Esophagus squamous epithelium (tissue), 5 donors: ENCODE results near the gene ASXL2. TPM values are rescaled to one million over a fixed set of nuclear protein-coding genes. Genes with fewer than 3 reads are reported as not detected.
"Not testable (repeated sequence)": the region's sequence is repeated elsewhere in the genome, so short reads cannot be mapped to it uniquely, and the experiment has no call there.

Experiments used
- DNase-seq: peaks from one replicate; lab custom pipeline; 2025; lab: John Stamatoyannopoulos, UW
- H3K27ac ChIP-seq, 4 donors: fragments of 200-600 bp; sonication (generic); one replicate each; pipeline ENCODE4 v1.5.1; 2016 to 2019; ENCODE audit warnings: mild to moderate bottlenecking in 1 of 4
- H3K27me3 ChIP-seq, 4 donors: fragments of 200-600 bp; sonication (generic); 1 replicate in 3 of 4; 2 replicates in 1 of 4; pipeline versions ENCODE4 v1.5.1 to v1.6.0; 2017 to 2021; ENCODE audit warnings: antibody characterized with exemption in 1 of 4
- H3K36me3 ChIP-seq, 3 donors: fragments of 200-600 bp; sonication (generic); one replicate each; pipeline ENCODE4 v1.5.1; 2016 to 2019
- H3K4me1 ChIP-seq, 3 donors: fragments of 200-600 bp; sonication (generic); one replicate each; pipeline ENCODE4 v1.5.1; 2017 to 2019
- H3K4me3 ChIP-seq, 4 donors: fragments of 200-600 bp; sonication (generic); 1 replicate in 3 of 4; 2 replicates in 1 of 4; pipeline ENCODE4 v1.5.1; 2016 to 2019; ENCODE audit warnings: mild to moderate bottlenecking in 2 of 4, moderate library complexity in 1 of 4
- H3K9me3 ChIP-seq, 3 donors: fragments of 200-600 bp; sonication (generic); one replicate each; pipeline ENCODE4 v1.5.1; 2016 to 2019
- CTCF ChIP-seq, 6 experiments: fragments of 450-650 bp in 4 of 6; fragments of 200-600 bp in 2 of 6; sonication (generic) in 2 of 6; IDR thresholded peaks; one replicate each; pipeline ENCODE4 v1.5.1; 2016 to 2019; ENCODE audit warnings: antibody characterized with exemption in 6 of 6, mild to moderate bottlenecking in 4 of 6, moderate library complexity in 4 of 6
- POLR2A ChIP-seq, 4 donors: fragments of 450-650 bp; IDR thresholded peaks; one replicate each; pipeline ENCODE4 v1.6.1; 2017; ENCODE audit warnings: antibody characterized with exemption in 4 of 4, mild to moderate bottlenecking in 4 of 4, moderate library complexity in 3 of 4
- WGBS, 2 donors: methylation state at CpG; one replicate each; pipeline ENCODE4 v1.1.5; 2018; 5-methylcytosine and 5-hydroxymethylcytosine counted together
- intact Hi-C: fragments of 100-400 bp; cut with DNase I; formaldehyde crosslinking; loops from one replicate; pipeline ENCODE4 v1.15.0; 2022
- total RNA-seq, 4 donors: library from RNA; depleted of rRNA; stranded (reverse); fragments of >200 nt; gene quantifications; one replicate each; pipeline ENCODE4 v1.1.0, GENCODE V29; 2016
- donor health status: DM: yes; HTN: yes; CAD: no.

ASXL2 gene
- total RNA-seq, 4 donors from 2014 or later: 15.3 to 17.5 (median 16.3) TPM

- no peak overlapping the region for H3K4me3 ChIP-seq
- WGBS, 2 donors: 95 to 100% methylated on average over 2 of the region's 2 CpGs
- intact Hi-C loops: no loop called here
- peak overlapping the region in 1 of 4 donors; percentile 5 for H3K27ac ChIP-seq
- H3K4me1 ChIP-seq: peaks cover 0 to 4% (median 0%) of the 10 kb centered on the region in 3 donors
- H3K27me3 ChIP-seq: no peaks in the 10 kb centered on the region
- DNase-seq: no peak
- TF ChIP-seq CTCF (IDR thresholded peaks at IDR 0.05): no peak
- TF ChIP-seq POLR2A (IDR thresholded peaks at IDR 0.05): no peak
- peaks cover 0 to 6% (median 6%) of the 10 kb centered on the region in 3 donors for H3K9me3 ChIP-seq
- H3K36me3 ChIP-seq: peaks cover 0 to 31% (median 0%) of the 10 kb centered on the region in 3 donors
Observed at GRCh38 chr2:25829828-25830227, 48.5 kb downstream of the ASXL2 start.

GRCh38 chr2:25829377-25829704 is 48.9 kb downstream of the ASXL2 start:
- H3K27ac ChIP-seq: peak overlapping the region in 1 of 4 donors; percentile 5
- WGBS, 2 donors: 93 to 96% methylated on average over 1 of the region's 1 CpG

GRCh38 chr2:25828532-25829376 is 49.5 kb downstream of the ASXL2 start:
- H3K9me3 ChIP-seq, H3K4me1 ChIP-seq, intact Hi-C loops, H3K27ac ChIP-seq, H3K27me3 ChIP-seq, H3K4me3 ChIP-seq, DNase-seq: not testable (repeated sequence)
- WGBS, 2 donors: 82 to 93% methylated on average over 7 of the region's 7 CpGs
- peaks cover 0 to 21% (median 0%) of the 10 kb centered on the region in 3 donors for H3K36me3 ChIP-seq

More at GRCh38 chr2:25829377-25829704, 48.9 kb downstream of the ASXL2 start:
- intact Hi-C loops: no loop called here
- no peak for TF ChIP-seq CTCF (IDR thresholded peaks at IDR 0.05)
- no peak for TF ChIP-seq POLR2A (IDR thresholded peaks at IDR 0.05)
- no peak overlapping the region for H3K4me3 ChIP-seq
- H3K9me3 ChIP-seq: peaks cover 0 to 6% (median 6%) of the 10 kb centered on the region in 3 donors
- H3K36me3 ChIP-seq: peaks cover 0 to 26% (median 0%) of the 10 kb centered on the region in 3 donors
- no peaks in the 10 kb centered on the region for H3K27me3 ChIP-seq
- no peak for DNase-seq
- peaks cover 0 to 4% (median 0%) of the 10 kb centered on the region in 3 donors for H3K4me1 ChIP-seq

- Histone ChIP-seq H3K4me1 (peaks cover 0 to 7% (median 4%) of the 10 kb centered on the region in 3 donors), H3K27me3 (no peaks in the 10 kb centered on the region), H3K9me3 (no peaks in the 10 kb centered on the region), H3K27ac (no peak overlapping the region), H3K4me3 (no peak overlapping the region), H3K36me3 (no peaks in the 10 kb centered on the region)
- TF ChIP-seq POLR2A (IDR thresholded peaks at IDR 0.05) (no peak), CTCF (IDR thresholded peaks at IDR 0.05) (no peak)
- intact Hi-C loops: no loop called here
- no peak for DNase-seq
- 76 to 77% methylated on average over 2 of the region's 2 CpGs for WGBS, 2 donors
Observed at GRCh38 chr2:25825238-25825637, 53.0 kb downstream of the ASXL2 start.

- DNase-seq: no peak
- Histone ChIP-seq H3K36me3 (no peaks in the 10 kb centered on the region), H3K9me3 (no peaks in the 10 kb centered on the region), H3K4me3 (no peak overlapping the region), H3K27ac (no peak overlapping the region), H3K4me1 (peaks cover 0 to 7% (median 2%) of the 10 kb centered on the region in 3 donors), H3K27me3 (no peaks in the 10 kb centered on the region)
- TF ChIP-seq CTCF (IDR thresholded peaks at IDR 0.05): no peak
- no peak for TF ChIP-seq POLR2A (IDR thresholded peaks at IDR 0.05)
- WGBS, 2 donors: 70 to 86% methylated on average over 1 of the region's 1 CpG
- intact Hi-C loops: no loop called here
Observed at GRCh38 chr2:25824718-25825117, 53.6 kb downstream of the ASXL2 start.
